GM21515 (cell line): ENCODE data around the gene KRTAP16-1.
"Not testable (repeated sequence)": the region's sequence is repeated elsewhere in the genome, so short reads cannot be mapped to it uniquely, and the experiment has no call there.

Source experiments
- ATAC-seq: cut with Tn5 transposase; IDR thresholded peaks from one replicate; pipeline ENCODE4 v1.9.1; 2021; ENCODE audit not compliant: unreplicated experiment

The KRTAP16-1 gene, protein sequence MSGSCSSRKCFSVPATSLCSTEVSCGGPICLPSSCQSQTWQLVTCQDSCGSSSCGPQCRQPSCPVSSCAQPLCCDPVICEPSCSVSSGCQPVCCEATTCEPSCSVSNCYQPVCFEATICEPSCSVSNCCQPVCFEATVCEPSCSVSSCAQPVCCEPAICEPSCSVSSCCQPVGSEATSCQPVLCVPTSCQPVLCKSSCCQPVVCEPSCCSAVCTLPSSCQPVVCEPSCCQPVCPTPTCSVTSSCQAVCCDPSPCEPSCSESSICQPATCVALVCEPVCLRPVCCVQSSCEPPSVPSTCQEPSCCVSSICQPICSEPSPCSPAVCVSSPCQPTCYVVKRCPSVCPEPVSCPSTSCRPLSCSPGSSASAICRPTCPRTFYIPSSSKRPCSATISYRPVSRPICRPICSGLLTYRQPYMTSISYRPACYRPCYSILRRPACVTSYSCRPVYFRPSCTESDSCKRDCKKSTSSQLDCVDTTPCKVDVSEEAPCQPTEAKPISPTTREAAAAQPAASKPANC

DNA sequence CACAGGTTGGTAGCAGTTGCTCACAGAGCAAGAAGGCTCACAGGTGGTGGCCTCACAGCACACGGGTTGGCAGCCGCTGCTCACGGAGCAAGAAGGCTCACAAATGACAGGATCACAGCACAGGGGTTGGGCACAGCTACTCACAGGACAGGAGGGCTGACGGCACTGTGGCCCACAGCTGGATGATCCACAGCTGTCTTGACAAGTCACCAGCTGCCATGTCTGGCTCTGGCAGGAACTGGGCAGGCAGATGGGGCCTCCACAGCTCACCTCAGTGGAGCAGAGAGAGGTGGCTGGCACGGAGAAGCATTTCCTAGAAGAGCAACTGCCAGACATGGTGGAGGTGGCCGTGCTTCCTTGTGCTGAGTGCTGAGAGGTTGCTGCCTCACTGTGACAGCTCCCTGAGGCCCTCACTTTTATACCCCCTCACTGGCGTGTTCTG, at the start of gene KRTAP16-1:
TSS of gene KRTAP16-1 (minus strand) at position 392 of the 442 bp plus-strand sequence. CDS start at position 336, 56 bp downstream.
- ATAC-seq = no peak

GRCh38 chr17:41354536-41354935, 45.4 kb upstream of the KRTAP16-1 start:
- no peak for ATAC-seq

DNA sequence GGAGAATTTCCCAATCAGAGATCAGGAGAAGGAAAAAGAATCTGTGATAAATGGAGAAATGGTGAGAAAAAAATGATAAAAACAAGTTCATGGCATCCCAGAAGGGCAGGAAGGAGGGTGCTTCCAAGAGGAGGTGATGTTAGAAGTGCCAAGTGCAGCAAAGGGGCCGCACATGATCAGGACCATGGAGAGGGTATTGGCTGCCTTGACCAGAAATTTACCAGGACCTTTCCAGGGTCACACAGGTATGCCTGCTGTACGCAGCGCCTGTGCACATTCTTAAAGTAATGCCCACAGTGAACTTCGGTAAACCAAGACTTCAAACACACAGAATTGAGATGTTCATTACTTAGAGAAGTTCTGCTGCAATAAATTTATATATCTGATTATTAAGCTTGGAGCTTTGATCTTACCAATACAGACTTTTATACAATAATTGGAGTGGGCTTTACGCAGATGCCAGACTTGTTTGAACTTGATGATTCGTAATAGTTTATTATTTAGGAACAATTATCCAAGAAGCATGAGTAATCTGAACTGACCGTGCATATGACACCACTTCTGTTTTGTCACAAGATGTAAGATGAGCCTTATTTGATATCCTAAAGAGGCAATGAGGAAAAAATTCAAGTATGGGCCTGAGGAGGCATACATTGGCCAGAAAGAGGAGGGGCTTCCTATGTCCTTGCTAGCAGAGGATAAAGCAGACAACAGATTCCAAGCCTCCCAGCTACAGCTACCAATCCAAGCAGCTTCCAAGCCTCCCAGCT, 43.7 kb upstream of the KRTAP16-1 start:
- no peak for ATAC-seq

DNA sequence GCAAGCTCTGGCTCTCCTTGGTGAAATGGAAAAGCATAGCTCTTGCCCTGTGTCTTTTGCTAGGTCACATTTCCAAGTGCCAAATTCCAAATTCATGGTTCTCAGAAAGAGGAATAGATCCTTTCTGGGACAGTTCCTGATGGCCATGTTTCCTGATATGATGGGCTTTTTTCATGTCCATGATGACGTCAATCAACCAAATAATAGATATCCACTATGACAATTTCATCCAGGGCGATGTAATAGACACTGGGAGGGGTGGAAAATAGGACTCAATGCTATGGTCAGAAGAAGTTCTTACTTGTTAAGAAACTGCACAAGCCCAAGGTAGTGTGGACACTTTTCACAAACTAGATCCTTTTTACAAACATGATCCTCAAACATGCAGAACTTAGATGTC, 42.1 kb upstream of the KRTAP16-1 start:
- no peak for ATAC-seq

DNA sequence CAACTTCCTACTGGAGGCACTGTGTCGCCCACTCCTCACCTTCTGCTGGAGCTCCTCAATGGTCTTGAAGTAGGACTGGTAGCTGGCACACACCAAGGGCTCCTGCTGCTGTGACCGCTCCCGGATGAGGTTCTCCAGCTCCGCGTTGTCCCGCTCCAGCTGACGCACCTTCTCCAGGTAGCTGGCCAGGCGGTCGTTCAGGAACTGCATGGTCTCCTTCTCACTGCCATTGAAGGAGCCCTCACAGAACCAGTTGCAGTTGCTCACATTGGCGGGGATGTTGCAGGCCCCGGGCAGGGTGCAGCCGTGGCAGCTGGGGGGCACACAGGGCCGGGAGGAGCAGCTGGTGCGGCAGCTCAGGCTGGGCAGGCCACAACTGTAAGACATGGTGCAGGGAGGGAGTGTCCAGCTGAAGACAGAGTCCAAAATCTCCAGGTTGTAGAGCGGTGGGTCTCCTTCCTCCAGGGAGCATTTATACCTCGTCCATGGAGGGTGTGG, 41.3 kb upstream of the KRTAP16-1 start, which contains the start of gene KRT33A:
TSS of gene KRT33A (minus strand) at position 448 of the 498 bp plus-strand sequence. CDS start at position 387, 61 bp downstream.
- not testable (repeated sequence) for ATAC-seq

- ATAC-seq = no peak
Measured at GRCh38 chr17:41347869-41348760, 39.0 kb upstream of the KRTAP16-1 start.

GRCh38 chr17:41346421-41346820, 37.3 kb upstream of the KRTAP16-1 start:
- ATAC-seq = not testable (repeated sequence)

DNA sequence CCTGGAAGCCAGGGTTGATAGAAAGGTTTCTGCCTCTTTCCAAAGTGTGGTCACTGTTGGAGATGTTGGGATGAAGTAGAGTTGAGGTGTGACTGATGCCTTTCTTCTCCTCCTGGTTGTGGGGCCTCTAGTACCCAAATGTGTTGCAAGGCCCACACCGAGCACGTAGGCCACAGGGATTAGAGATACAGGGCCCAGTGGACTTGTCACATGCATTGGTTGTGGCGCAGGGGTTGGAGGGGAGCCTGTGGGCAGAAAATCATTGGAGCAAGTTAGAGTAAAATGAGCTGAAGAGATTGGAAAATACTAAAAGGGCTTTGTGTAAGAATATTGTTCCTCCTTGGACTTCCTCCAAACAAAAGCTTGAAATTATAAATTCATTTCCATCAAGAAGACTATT, 36.9 kb upstream of the KRTAP16-1 start:
- ATAC-seq = no peak

GRCh38 chr17:41343029-41343428, 33.9 kb upstream of the KRTAP16-1 start:
- ATAC-seq = no peak

DNA sequence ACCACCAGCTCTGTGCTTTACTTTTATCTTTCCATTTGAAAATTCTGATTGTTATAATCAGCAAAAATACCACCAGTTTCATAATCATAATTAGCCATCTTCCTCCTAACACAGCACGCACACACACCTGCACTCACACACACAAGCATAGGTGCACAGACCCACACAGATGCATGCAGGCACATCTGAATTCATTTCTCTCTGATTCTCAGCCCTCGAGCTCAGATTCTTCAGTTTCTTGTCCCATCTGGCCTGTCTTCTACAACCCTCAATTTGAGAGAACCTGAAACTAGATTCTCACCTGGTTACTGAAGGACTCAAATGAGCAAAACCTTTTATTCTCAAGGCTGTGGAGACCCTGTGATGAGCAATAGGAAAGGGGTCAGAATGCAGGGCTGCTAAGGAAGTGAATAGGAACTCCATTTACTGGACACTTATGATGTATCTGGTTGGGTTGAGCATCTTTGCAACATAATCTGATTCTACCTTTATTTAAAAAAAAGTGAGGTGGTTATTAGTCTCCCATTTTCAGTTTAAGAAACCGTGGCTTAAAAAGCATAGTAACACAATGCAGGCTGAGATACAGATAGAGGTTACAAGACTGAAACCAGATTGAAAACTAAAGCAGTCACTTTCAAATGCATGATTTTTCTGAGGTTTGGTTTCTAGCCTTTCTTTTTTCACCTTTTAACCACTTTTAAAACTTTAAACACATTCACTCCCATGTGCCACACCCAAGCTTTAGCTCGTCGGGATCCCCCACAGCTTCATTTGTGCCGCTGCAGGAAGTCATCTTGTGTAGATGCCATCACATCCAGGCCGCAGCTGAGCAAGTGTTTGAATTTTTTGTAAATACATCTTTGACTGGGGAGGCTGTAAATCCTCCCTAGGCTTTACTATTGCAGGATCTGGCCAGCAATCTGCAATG, 32.1 kb upstream of the KRTAP16-1 start:
- ATAC-seq = no peak

DNA sequence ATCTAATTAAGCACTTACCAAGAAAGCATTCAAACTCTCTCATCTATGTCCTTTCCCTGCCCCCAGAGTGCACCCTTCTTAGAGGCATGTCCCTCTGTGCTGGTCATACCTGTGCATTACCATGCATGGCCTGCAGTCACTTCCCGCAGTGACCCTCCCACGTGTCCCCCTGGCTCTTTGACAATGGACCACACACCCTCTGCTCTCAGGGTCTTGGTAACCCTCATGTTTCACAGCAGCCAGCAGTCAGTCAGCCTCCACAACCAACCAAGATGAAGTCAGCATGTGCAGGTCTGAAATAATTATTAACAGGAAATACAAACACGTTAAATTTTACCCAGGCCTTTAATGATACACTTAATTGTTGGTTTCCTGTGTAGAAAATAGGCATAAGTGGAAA, 31.4 kb upstream of the KRTAP16-1 start:
- no peak for ATAC-seq

DNA sequence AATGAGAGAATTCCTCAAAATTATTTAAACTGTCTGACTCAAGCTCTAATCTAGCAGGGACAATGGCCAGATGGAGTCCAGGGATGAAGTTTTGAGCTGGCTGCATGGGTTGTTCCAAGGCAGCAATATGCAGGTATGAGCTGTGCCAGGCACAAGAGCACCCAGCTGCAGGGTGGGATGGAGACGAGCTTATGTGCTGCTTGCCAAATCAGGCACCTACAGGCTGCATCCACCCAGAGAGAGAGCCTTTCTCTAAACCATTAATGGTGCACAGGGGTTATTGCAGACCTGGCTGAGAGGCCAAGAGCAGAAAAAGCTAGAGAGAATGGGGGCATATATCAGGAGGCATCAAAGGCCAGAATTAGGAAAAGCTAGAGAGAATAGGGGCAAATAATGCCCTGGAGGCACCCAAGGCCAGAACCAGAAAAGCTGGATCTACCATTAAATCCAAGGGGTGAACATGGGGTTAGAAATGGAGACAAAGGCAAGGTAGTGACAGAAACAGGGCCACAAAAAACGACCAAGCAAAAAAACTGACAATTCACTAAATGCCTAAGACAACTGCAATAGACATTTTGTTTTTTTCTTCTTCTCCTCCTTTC, 30.6 kb upstream of the KRTAP16-1 start:
- ATAC-seq = no peak

DNA sequence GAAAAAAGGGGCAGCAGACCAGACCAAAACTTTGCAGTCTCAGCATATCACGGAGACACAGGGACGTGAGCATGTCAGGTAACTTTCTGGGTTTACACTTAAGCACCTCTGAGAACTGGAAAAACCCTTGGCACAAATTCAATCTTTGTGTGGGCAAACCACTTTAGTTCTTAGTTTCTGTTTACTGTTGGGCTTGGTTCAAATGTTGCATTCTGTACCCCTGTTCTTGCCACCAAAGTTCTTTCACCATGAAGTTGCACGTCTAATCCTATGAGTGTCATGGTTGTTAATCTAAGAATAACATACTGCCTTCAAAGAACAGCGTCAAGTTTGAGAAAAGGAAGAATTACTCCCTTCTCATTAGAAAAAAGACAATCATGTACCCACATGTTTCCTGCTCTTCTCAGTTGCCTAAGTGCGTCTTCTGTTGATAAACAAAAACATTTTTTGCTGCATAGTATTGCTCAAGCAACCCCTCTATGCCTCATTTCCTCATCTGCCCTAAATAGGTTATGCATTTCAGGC, 29.9 kb upstream of the KRTAP16-1 start:
- no peak for ATAC-seq

DNA sequence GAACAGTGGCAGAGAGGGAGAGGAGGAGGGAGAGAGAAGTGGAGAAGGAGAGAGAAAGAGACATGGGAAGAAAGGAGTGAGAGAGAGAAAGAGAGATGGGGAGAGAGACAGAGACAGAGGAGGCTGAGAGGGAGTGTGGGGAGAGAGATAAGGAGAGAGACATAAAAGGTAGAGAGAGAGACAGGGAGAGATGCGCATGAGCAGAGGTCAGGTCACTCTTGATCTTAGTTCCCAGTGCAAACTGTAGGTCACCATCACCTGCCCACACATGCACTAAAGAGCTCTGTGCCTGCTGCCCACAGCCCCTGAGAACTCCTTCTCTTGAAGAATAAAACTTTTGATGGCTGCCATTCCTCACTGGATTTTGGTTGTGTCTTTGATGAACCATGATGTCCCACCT, 26.6 kb upstream of the KRTAP16-1 start:
- no peak for ATAC-seq

DNA sequence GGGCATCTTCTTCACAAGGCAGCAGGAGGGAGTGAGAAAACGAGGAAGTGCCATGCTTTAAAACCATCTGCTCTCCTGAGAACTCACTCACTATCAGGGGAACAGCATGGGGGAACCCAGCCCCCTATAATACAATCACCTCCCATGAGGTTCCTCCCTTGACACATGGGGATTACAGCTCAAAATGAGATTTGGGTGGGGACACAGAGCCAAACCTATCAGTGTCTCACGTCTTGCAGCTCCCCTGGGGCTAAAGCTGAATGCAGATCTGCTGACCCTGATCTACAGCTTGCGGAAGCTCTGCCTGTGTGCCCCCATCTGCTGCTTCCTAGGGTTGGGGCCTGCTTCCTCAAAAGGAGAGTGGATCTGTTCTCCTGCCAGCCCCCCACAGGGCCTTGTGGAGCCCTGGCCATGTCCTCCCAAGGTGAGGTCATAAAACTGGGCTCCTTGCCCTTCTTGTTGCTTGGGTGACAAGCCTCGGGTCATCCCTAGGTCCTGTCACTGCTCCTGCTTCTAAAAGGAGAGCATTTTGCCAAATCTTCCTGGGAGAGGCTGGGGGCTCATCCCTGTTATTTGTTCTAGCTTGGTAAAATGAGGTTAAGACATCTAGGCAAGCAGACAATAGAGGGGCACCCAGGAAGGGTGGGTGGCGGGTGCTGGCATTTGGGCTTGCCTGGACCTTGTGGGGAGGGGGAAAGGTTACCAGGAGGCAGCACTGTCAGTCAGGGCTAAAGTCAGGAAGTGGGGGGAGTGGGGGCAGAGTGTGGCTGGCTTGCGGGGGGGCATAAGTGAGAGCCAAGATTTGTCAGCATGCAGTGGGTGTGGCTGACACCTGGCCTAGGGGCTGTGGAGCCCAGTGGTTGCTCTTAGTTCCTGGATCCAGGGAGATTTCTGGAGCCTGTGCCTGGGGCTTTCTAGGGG, 25.5 kb upstream of the KRTAP16-1 start:
- no peak for ATAC-seq

DNA sequence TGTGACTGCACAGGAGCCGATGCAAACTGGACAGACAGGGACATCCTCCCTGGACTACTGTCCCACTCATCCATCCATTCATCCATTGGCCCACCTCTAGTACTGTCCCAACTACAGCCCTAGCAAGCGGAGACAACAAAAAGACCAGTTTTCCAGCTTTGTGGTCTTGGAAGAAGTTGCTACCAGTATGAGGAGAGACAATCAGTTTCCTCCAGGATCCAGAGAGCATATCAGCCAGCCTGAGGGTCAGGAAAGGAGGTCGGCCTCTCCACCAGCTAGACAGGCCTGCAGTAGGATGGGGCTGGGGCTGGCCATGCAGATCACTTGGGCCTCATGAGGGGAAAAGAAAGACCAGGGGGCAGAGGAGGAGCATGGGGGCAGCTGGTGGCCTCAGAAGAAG, 24.7 kb upstream of the KRTAP16-1 start:
- no peak for ATAC-seq

DNA sequence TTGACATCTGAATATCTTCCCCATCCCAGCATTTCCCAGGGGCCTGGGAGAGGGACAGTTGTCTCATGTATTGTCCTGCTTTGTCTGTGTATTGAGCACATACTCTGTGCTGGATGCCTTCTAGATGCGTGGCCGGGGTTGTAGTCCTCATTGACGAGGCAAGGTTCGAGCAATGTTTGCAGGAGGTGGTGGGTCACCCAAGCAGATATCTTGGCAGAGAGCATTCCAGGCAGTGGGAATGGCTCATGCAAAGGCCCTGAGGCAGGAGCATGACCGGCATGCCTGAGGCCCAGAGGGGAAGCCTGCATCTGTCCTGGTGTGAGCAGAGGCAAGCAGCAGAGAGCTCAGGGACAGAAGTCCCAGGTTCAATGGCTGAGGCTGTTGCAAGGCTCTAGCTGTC, 24.0 kb upstream of the KRTAP16-1 start:
- ATAC-seq = no peak

DNA sequence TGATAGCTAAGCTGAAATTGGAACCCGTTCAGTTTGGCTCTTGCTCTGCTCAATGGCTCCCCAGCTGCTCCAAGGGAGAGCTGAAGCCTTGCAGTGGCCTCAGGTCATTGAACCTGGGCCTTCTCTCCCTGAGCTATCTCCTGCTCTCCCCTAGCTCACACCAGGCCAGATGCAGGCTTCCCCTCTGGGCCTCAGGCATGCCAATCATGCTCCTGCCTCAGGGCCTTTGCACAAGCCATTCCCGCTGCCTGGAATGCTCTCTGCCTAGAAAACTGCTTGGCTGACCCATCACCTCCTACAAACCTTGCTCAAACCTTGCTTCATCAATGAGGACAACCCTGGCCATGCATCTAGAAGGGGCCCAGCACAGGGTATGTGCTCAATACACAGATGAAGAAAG, 23.1 kb upstream of the KRTAP16-1 start:
- no peak for ATAC-seq
